Adipocyte (in vitro differentiated cells): Measurements from ENCODE around the gene RNF212B.

Experiments used
- DNase-seq: peaks from one replicate; pipeline ENCODE4 v3.0.0-alpha.2; 2015; ENCODE audit warnings: low read depth
- H3K27me3 ChIP-seq: replicated peaks from 2 replicates; pipeline ENCODE4 v1.7.0; 2013; ENCODE audit warnings: mild to moderate bottlenecking, low read length, moderate library complexity; ENCODE audit not compliant: control insufficient read depth, insufficient read depth
- H3K36me3 ChIP-seq: 2 replicates; pipeline ENCODE4 v1.7.0; 2013; ENCODE audit warnings: low read length, mild to moderate bottlenecking, moderate library complexity; ENCODE audit not compliant: control insufficient read depth, insufficient read depth, severe bottlenecking
- H3K4me1 ChIP-seq: 2 replicates; pipeline ENCODE4 v1.7.0; 2013; ENCODE audit warnings: mild to moderate bottlenecking, low read length, moderate library complexity; ENCODE audit not compliant: control insufficient read depth, insufficient read depth
- H3K4me3 ChIP-seq: 2 replicates; pipeline ENCODE4 v1.7.0; 2013; ENCODE audit warnings: mild to moderate bottlenecking, low read length, moderate library complexity
- H3K9ac ChIP-seq: 2 replicates; pipeline ENCODE4 v1.7.0; 2013; ENCODE audit warnings: mild to moderate bottlenecking, low read length, moderate library complexity
- H3K9me3 ChIP-seq: 2 replicates; pipeline ENCODE4 v1.7.0; 2013; ENCODE audit warnings: mild to moderate bottlenecking, low read length, moderate library complexity; ENCODE audit not compliant: control insufficient read depth

RNF212B gene

DNA sequence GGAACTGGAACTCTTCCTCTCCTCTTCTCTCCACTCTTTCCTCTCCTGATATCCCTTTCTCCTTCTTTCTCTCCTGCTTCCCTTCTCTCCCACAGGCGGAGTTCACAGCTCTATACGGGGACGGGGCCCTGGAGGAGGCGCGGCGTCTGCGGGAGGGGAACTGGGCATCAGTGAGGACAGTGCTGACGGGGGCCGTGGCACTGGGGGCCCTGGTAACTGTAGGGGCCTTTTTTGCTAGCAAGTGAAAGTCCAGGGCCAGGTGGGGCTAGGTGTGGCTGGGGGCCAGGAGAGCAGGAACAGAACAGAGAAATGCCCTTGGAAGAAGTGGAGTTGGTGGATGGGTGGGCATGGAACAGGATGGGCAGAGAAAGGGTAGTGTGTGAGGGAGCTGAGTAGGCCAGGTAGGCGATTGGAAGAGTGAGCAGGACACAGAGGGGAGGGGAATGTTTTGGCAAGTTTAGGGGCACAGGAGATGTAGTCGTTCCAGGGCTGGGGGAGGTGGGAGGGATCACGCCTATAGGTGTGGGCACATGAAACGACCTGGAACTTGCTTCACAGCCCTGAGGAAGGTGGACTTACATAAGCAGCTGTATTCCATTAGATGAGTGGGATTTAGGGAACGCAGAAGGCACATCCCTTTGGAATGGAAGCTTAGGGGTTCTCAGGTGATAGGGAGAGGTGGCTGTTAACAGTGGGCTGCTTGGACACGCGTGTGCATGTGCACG is 71.1 kb downstream of the RNF212B start:
- H3K4me3 ChIP-seq, result peak overlapping the region; percentile 99
- peak overlapping the region; percentile 99 for H3K9ac ChIP-seq
- DNase-seq, result no peak
- no peaks in the 10 kb centered on the region for H3K9me3 ChIP-seq
- H3K4me1 ChIP-seq, result peaks cover 47% of the 10 kb centered on the region
- H3K27me3 ChIP-seq, result no peaks in the 10 kb centered on the region
- H3K36me3 ChIP-seq, result peaks cover 47% of the 10 kb centered on the region

DNA sequence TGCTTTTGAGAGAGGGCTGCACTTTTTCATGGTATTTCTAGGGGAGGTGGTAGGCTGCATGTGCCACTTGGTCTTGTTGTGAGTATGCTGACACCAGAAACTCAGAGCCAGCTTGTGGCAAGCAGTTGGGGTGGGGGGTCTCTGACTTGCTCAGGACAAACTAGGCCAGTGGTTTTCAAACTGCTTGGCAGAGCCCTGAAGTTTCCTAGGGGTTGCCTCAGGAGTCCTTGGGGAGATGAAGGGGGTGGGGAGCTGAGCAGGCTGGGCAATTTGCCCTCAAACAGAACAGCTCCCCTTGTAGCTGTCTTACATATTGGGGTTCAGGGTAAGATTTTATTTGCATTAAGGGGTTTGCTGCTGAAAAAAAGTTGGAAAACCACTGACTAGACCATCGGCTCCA is 72.8 kb downstream of the RNF212B start:
- Histone ChIP-seq H3K9me3 (no peaks in the 10 kb centered on the region), H3K9ac (peak overlapping the region; percentile 9), H3K27me3 (no peaks in the 10 kb centered on the region), H3K4me3 (peak overlapping the region; percentile 21), H3K4me1 (peaks cover 46% of the 10 kb centered on the region), H3K36me3 (peaks cover 55% of the 10 kb centered on the region)
- no peak for DNase-seq

DNA sequence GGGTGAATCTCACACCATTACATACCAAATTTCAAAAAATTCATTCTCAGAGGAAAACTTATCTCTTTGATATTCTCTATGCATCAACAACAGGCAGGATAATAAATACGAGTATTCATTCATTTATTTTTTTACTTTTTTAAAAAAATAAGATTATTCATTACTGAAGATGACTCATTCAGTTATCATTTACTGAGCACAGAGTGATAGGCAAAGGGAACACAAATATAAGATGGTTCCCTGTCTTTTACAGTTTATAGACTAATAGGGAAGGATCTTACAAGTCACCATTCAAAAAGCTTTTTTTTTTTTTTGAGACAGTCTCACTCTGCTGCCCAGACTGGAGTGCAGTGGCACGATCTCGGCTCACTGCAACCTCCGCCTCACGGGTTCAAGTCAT is 78.6 kb downstream of the RNF212B start:
- Histone ChIP-seq H3K27me3 (no peaks in the 10 kb centered on the region), H3K9ac (no peak overlapping the region), H3K4me1 (peaks cover 9% of the 10 kb centered on the region), H3K9me3 (no peaks in the 10 kb centered on the region), H3K36me3 (peaks cover 40% of the 10 kb centered on the region), H3K4me3 (no peak overlapping the region)
- no peak for DNase-seq

DNA sequence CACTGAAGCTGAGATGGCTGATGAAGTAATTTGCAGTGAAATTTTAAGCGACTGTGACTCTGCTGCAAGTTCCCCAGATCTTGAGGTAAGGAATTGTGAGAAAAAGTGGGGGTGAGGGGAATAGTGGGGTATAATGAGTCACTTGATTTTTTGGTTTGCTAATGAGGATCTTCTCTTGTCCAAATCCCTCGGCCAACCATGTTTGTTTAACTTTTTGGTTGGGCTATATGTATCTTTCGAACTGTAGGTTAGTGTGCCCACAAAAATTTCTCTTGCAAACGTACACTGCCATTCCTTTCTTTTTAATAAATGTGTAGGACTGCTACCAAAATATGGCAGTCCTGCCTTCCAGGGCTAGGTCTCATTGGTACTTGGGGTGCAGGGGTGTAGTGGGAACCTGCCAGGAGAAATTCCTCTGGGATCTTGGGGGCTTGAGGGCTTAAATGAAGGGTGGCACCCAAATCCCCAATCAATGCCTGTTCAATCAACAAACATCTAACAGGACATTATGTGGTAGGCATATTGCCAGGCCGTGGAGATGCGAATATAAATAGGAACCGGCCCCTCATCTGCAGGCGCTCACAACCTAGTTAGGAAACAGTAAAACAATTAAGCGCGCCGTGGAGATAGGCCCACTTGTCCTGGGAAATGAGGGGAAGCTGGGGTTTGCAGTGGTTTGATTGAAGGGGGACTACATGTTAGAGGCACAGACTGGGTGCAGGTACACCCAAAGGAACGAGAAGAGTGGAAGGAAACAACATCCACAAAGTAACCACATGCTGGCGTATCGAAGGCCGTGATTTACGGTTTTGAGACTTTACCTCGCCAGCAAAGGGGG is 82.2 kb downstream of the RNF212B start:
- Histone ChIP-seq H3K36me3 (peaks cover 44% of the 10 kb centered on the region), H3K4me3 (peak overlapping the region; percentile 66), H3K9ac (peak overlapping the region; percentile 67), H3K27me3 (no peaks in the 10 kb centered on the region), H3K4me1 (peaks cover 26% of the 10 kb centered on the region), H3K9me3 (no peaks in the 10 kb centered on the region)
- DNase-seq, result no peak

DNA sequence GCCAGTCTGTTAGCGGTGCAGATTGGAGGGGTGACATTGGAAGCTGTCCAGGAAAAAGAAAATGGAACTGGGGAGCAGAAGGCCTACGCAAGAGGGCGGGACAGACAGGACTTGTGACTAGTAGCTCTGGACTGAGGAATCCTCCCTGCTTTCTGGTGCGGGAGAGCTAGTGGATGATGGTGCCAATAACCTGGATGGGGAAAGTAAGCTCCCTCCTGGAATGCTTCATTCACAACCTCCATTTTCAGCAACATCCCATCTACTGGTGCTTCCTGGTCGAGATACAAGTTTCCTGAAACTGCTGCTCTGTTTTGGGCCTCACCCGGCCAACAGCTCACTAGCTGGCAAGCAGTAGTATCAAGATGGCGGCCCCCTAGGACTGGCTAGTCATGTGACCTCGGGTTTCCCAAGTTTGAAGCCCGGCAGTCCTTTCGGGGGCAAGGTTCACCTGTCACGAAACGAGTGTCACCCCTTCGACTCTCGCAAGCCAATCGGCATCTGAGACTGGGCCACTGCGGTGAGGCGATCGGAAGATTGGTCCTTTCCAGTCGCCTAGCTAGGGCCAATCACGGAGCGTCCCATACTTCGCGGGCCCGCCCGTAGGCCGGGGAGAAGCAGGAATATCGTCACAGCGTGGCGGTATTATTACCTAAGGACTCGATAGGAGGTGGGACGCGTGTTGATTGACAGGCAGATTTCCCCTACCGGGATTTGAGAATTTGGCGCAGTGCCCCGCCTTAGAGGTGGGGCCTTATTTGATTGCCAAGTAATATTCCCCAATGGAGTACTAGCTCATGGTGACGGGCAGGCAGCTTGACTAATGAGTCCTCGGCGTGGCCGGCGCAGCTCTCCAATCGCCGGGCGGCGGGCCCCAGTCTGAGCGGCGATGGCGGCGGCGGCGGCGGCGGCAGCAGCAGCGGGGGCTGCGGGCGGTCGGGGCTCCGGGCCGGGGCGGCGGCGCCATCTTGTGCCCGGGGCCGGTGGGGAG is 83.1 kb downstream of the RNF212B start, which contains the start of gene PABPN1:
TSS of gene PABPN1 (plus strand) at position 874 of the 988 bp plus-strand sequence. CDS start at position 887, 13 bp downstream.
- H3K9me3 ChIP-seq, result no peaks in the 10 kb centered on the region
- peaks cover 46% of the 10 kb centered on the region for H3K36me3 ChIP-seq

DNA sequence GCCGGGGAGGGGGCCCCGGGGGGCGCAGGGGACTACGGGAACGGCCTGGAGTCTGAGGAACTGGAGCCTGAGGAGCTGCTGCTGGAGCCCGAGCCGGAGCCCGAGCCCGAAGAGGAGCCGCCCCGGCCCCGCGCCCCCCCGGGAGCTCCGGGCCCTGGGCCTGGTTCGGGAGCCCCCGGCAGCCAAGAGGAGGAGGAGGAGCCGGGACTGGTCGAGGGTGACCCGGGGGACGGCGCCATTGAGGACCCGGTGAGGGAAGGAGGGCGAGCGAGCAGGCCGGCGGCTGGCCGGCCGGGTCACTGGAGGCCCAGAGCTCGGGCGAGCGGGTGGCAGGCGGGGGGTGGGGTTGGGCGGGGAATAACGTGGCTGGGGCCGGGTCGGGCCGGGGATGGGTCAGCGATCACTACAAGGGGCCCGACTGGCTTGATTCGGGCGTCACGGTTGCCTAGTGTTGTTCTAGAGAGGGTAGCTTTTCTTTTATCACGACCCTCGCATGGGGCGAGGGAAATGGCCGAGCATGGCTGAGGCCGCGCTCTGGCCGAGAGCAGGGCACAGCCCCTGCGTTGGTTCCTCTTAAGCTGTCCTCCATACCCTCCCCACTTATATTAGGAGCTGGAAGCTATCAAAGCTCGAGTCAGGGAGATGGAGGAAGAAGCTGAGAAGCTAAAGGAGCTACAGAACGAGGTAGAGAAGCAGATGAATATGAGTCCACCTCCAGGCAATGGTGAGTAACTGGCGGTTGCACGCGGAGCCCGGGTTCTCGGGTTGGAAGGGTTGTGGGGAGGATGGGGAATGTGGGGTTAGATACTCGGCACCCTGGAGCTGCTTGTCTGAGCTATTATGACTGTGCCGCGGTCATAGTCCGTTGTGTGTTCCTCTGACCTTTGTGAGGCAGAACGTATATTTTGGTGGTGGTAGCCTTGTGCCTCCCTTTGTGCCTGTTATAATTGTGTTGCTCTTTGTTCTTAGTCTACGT is 84.1 kb downstream of the RNF212B start:
- DNase-seq, result peak; percentile 75

More for the DNA sequence above, 83.1 kb downstream of the RNF212B start, which contains the start of gene PABPN1:
- H3K9ac ChIP-seq, result peak within 1 kb of the TSS; percentile 98
- peak; percentile 100 for DNase-seq
- no peaks in the 10 kb centered on the region for H3K27me3 ChIP-seq
- peak within 1 kb of the TSS; percentile 99 for H3K4me3 ChIP-seq
- peaks cover 26% of the 10 kb centered on the region for H3K4me1 ChIP-seq

More for the DNA sequence above, 84.1 kb downstream of the RNF212B start:
- Histone ChIP-seq H3K9ac (peak overlapping the region; percentile 98), H3K36me3 (peaks cover 48% of the 10 kb centered on the region), H3K4me3 (peak overlapping the region; percentile 99), H3K27me3 (no peaks in the 10 kb centered on the region), H3K4me1 (peaks cover 26% of the 10 kb centered on the region), H3K9me3 (no peaks in the 10 kb centered on the region)
